Rectal smooth muscle tissue (tissue), 1 donor: ENCODE measurements around the gene LAMA4.

Experiments
- H3K27ac ChIP-seq: one replicate; pipeline ENCODE4 v1.7.0; 2013; ENCODE audit warnings: low read depth, low read length, inconsistent platforms
- H3K27me3 ChIP-seq: one replicate; pipeline ENCODE4 v1.7.0; 2013; ENCODE audit warnings: low read length; ENCODE audit not compliant: control insufficient read depth, insufficient read depth
- H3K36me3 ChIP-seq: one replicate; pipeline ENCODE4 v1.7.0; 2013; ENCODE audit warnings: low read length; ENCODE audit not compliant: control insufficient read depth, insufficient read depth
- H3K4me1 ChIP-seq: one replicate; pipeline ENCODE4 v1.7.0; 2013; ENCODE audit warnings: low read length; ENCODE audit not compliant: control insufficient read depth, insufficient read depth
- H3K4me3 ChIP-seq: one replicate; pipeline ENCODE4 v1.7.0; 2013; ENCODE audit warnings: low read length
- H3K9ac ChIP-seq: one replicate; pipeline ENCODE4 v1.7.0; 2013; ENCODE audit warnings: low read length

LAMA4 gene

DNA sequence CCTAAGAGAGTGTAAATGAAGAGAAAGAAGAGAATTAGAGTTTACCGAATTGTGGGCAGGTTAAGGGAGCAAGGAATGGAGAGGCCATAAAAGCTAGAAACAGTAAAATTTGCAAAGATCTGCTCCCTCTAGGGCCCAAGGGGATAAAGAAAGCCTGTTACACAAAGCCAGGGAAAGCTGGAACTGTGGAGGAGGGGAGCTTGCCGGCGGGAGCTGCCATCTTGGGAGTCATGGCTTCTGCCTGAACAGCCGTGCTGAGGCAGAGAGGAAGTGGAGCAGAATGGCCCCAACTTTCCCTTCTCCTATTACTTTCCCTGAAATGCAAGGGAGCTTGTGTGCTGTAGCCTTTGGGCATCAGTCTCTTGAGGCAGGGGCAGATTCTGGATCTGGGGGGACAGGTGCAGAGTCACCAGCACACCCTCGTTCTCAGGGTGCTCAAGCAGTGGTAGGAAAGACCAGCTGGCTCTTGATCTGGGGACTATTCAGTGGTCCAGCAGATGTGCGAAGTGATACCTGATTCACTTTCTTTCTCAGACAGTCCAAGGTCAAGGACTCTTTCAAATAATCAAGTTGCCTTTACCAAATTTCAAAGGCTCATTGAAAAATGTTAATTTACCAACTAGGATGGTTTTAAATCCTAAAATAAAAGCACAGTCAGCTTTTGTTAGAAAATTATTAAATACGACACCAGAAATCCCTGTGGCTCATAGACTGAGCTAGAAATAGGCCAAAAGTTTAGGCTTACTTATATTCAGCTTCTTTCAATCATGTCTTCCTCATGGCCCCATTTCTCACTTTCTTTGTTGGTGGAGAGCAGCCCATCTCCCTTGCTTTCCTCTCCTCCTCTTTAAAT lies 25.7 kb downstream of the LAMA4 start:
- Histone ChIP-seq H3K9ac (no peak overlapping the region), H3K4me3 (no peak overlapping the region), H3K27ac (peak overlapping the region; percentile 71), H3K27me3 (no peaks in the 10 kb centered on the region), H3K4me1 (peaks cover 59% of the 10 kb centered on the region), H3K36me3 (no peaks in the 10 kb centered on the region)

- Histone ChIP-seq H3K9ac (no peak overlapping the region), H3K36me3 (no peaks in the 10 kb centered on the region), H3K27ac (peak overlapping the region; percentile 71), H3K4me3 (no peak overlapping the region), H3K4me1 (peaks cover 59% of the 10 kb centered on the region), H3K27me3 (no peaks in the 10 kb centered on the region)
Measured at GRCh38 chr6:112227992-112228391, 26.4 kb downstream of the LAMA4 start.

GRCh38 chr6:112227411-112227810 lies 27.0 kb downstream of the LAMA4 start:
- Histone ChIP-seq H3K4me1 (peaks cover 58% of the 10 kb centered on the region), H3K27me3 (no peaks in the 10 kb centered on the region), H3K9ac (no peak overlapping the region), H3K36me3 (no peaks in the 10 kb centered on the region), H3K27ac (peak overlapping the region; percentile 71), H3K4me3 (no peak overlapping the region)

DNA sequence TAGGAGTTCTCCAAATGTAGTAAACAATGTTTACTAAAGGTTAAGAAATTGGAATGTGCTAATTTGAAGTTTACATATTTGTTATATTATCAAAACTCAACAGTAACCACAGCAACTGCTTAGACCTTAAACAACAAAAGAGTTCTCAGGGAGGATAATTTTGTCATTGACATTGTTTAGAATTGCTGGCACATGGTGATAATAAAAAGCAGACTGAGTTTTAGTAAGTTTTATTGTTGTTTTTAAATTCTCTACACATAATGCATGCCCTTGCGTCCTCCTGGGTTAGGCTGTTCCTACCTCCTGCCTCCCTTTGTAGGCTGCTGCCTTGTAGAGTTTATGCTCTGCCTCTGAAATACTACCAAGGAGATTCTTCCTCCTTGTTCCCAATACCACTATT lies 28.7 kb downstream of the LAMA4 start:
- Histone ChIP-seq H3K4me3 (no peak overlapping the region), H3K9ac (no peak overlapping the region), H3K27ac (peak overlapping the region; percentile 85), H3K36me3 (no peaks in the 10 kb centered on the region), H3K27me3 (no peaks in the 10 kb centered on the region), H3K4me1 (peaks cover 59% of the 10 kb centered on the region)

DNA sequence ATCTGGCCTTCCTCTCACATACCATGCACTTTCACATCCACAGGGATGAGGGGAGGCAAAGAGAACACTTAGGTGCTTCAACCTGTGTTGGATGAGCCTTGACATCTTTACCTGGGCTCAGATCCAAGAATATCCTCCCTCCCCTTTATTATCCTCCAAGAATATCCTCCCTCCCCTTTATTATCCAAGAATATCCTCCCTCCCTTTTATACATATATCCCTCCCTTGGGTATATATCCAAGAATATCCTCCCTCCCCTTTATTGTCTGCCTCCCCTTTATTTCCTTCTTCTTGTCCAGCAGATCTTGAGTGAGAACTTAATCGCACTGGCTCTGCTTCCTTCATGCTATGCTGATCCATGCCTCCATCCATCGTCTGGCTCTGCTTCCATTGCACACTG lies 30.3 kb downstream of the LAMA4 start:
- Histone ChIP-seq H3K27me3 (no peaks in the 10 kb centered on the region), H3K36me3 (no peaks in the 10 kb centered on the region), H3K4me1 (peaks cover 67% of the 10 kb centered on the region), H3K4me3 (peak overlapping the region; percentile 36), H3K27ac (peak overlapping the region; percentile 89), H3K9ac (no peak overlapping the region)

DNA sequence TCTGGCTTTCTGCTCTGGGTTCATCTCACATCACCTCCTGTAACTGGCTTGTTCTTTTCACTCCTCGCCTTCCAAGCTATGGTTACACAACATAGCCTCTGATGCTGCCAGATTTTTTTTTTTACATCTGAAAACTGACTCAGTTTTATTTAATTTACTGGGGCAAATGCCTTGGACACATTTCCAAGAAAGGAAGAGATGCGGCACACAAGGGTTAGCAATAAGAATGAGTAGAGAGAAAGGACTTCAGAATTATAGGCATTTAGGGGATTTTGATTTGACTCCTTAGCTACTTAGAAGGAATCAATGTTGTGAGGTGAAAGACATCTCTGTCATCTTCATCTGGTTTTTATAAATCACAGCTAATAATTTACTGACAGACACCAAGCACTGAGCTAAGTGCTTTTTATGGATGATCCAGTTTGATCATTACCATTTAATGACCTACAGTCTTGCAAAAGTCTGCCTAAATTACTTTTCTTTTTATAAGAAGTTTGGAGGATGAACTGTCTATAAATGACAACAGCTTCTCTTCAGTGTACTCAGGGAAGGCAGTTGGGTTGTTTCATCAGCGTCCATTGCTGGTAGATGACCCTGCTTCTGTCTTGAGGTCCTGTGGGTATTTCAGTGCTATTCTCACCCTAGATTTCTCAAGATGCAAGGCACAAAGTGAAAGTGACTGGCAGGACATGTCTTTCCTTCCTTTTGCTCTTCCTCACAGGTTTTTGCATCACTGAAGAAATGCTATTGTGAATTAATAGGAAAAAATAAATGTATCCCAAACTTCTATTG lies 31.1 kb downstream of the LAMA4 start:
- Histone ChIP-seq H3K4me3 (no peak overlapping the region), H3K9ac (no peak overlapping the region), H3K27ac (peak overlapping the region; percentile 89), H3K36me3 (no peaks in the 10 kb centered on the region), H3K27me3 (no peaks in the 10 kb centered on the region), H3K4me1 (peaks cover 67% of the 10 kb centered on the region)

DNA sequence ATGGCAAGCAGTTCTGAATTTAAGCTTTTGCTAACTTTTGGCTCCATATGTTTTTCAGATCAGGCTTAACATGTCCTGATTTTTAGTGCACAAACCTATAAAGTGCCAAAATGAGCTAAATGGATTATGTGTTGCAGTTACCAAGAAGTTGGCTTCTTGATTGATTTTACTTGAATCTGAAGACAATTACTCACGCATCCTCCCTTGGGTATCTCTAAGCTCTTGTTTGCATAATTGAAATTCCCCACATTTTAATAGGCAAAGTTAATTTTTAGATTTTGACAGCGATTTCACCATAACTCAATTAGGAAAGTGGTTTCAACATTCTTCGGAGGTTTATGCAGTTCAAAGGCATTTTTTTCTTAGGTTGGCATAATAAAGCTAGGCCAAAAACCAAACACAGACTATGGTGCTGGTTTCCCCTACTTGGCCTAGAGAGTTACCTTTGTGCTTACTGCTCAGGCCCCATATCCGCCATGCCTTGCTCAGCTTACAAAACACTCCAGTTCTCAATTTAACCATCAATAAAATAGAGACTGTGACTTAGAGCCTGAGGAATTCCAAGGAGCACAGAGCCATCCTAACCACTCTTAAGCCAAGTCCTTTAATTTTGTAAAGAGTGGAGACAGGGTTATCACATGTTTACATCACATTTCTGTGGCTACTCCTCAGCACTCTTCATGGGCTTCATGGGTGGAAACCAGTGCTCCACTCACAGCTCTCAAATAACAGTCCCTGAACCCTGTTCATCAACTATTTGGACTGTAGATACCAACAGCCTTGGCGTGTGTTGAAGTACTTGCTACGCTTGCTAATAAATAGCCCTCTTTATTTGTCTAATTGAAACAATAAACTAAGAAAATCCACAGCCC lies 32.1 kb downstream of the LAMA4 start:
- no peak overlapping the region for H3K4me3 ChIP-seq
- peaks cover 60% of the 10 kb centered on the region for H3K4me1 ChIP-seq
- no peaks in the 10 kb centered on the region for H3K36me3 ChIP-seq
- H3K9ac ChIP-seq: no peak overlapping the region
- H3K27ac ChIP-seq: peak overlapping the region; percentile 89
- H3K27me3 ChIP-seq: no peaks in the 10 kb centered on the region

DNA sequence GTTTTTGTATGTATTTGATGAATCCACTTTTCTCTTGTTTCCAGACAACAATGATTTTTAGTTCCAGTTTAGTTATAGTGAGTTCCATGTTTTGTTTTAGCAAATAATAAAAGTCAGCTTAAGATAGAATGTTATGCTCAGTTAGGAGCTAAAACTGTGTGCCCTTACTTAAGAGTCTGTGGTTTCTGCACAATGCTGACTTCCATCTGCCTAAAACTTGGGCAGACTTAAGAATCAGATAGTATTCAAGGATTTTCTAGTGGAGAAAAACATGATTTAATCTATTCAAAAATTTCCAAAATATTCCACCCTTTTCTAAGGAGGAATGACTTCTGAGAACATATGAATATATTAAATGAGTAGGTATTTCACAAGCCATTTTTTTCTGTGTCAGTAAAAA lies 32.8 kb downstream of the LAMA4 start:
- H3K36me3 ChIP-seq: no peaks in the 10 kb centered on the region
- H3K27ac ChIP-seq: peak overlapping the region; percentile 89
- peaks cover 65% of the 10 kb centered on the region for H3K4me1 ChIP-seq
- no peaks in the 10 kb centered on the region for H3K27me3 ChIP-seq
- H3K9ac ChIP-seq: no peak overlapping the region
- no peak overlapping the region for H3K4me3 ChIP-seq

GRCh38 chr6:112218563-112218962 lies 35.8 kb downstream of the LAMA4 start:
- H3K27ac ChIP-seq: peak overlapping the region; percentile 72

DNA sequence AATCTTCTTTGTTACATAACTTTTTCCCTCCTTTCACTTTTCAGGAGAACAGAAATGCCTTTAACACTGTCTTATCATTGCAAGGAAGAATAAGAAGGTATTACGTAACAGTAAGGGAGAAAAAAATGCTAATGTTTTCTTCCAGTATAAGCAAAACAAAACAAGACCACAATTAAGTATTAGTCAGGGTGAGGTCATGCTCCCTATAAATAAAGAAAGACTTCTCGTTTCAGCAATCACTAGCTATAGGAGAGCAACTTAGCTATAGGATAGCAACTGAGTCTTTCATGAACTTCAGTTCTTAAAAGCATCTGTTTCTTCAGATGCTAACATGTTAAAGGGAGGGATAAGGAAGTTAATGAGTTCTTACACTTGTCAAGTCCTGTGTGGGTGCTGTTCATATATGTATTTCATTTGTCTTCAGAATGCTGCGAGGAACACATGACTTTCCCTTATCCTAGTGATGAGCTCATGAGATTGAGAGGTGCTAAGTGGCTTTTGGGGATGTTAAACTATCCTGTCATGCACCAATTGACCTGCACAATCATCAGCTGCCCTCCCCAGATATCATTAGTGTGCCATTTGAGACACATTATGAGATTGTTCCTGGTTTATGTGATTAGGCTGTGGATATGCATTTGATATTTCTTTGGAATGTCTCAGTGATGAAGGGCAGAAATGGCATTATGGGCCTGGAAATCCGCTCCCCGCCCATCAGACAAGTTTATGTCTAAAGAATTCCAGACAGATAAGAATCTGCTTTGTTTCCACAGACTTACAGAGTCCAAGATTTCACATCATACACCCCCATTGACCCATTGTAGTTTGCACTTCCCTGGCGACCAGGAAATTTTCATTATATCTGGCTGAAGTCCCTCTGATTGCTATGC lies 37.5 kb downstream of the LAMA4 start:
- no peak overlapping the region for H3K9ac ChIP-seq
- H3K27me3 ChIP-seq: no peaks in the 10 kb centered on the region
- H3K4me3 ChIP-seq: no peak overlapping the region
- H3K27ac ChIP-seq: peak overlapping the region; percentile 52
- no peaks in the 10 kb centered on the region for H3K36me3 ChIP-seq
- H3K4me1 ChIP-seq: peaks cover 37% of the 10 kb centered on the region

More at GRCh38 chr6:112218563-112218962, 35.8 kb downstream of the LAMA4 start:
- Histone ChIP-seq H3K27me3 (no peaks in the 10 kb centered on the region), H3K9ac (no peak overlapping the region), H3K4me1 (peaks cover 51% of the 10 kb centered on the region), H3K4me3 (no peak overlapping the region), H3K36me3 (no peaks in the 10 kb centered on the region)

- H3K4me3 ChIP-seq: no peak overlapping the region
- H3K9ac ChIP-seq: no peak overlapping the region
- H3K36me3 ChIP-seq: no peaks in the 10 kb centered on the region
- no peaks in the 10 kb centered on the region for H3K27me3 ChIP-seq
- H3K27ac ChIP-seq: peak overlapping the region; percentile 7
- peaks cover 30% of the 10 kb centered on the region for H3K4me1 ChIP-seq
Measured at GRCh38 chr6:112215488-112216284, 38.7 kb downstream of the LAMA4 start.
